BLaER1 treated with 17β-estradiol and CSF1 and Interleukin-3, amounts not matched to agents 10 nM and 100 nM (cell line): ENCODE measurements around the gene IMMP2L.
"Not testable (repeated sequence)": the region's sequence is repeated elsewhere in the genome, so short reads cannot be mapped to it uniquely, and the experiment has no call there.

Experiments
- H3K27ac ChIP-seq, 11 experiments: shearing (Covaris generic); formaldehyde crosslinking; 2 replicates each; pipeline ENCODE4 v1.8.1; 2022
- H3K27me3 ChIP-seq, 11 experiments: shearing (Covaris generic); formaldehyde crosslinking; 2 replicates each; pipeline ENCODE4 v1.8.1; 2022
- H3K36me3 ChIP-seq, 11 experiments: shearing (Covaris generic); formaldehyde crosslinking; 2 replicates each; pipeline ENCODE4 v1.8.1; 2022
- H3K4me1 ChIP-seq, 10 experiments: shearing (Covaris generic); formaldehyde crosslinking; 2 replicates each; pipeline ENCODE4 v1.8.1; 2022
- H3K4me2 ChIP-seq, 11 experiments: shearing (Covaris generic); formaldehyde crosslinking; 2 replicates each; pipeline ENCODE4 v1.8.1; 2022
- H3K4me3 ChIP-seq, 10 experiments: shearing (Covaris generic); formaldehyde crosslinking; 2 replicates each; pipeline ENCODE4 v1.8.1; 2022
- H3K9ac ChIP-seq, 11 experiments: shearing (Covaris generic); formaldehyde crosslinking; 2 replicates each; pipeline ENCODE4 v1.8.1; 2022
- H3K9me3 ChIP-seq, 11 experiments: shearing (Covaris generic); formaldehyde crosslinking; replicated peaks in 1 of 11; 2 replicates each; pipeline ENCODE4 v1.8.1; 2022
- H4K20me1 ChIP-seq, 11 experiments: shearing (Covaris generic); formaldehyde crosslinking; 2 replicates each; pipeline ENCODE4 v1.8.1; 2022
- Cebpa-rat ChIP-seq, 11 experiments: shearing (Covaris generic); IDR thresholded peaks; 2 replicates each; pipeline ENCODE4 v1.8.1; 2022

The IMMP2L gene

GRCh38 chr7:111082351-111082750 is 479.9 kb downstream of the IMMP2L start:
- Histone ChIP-seq H3K9ac (no peak overlapping the region), H3K4me1 (peaks cover 5 to 34% (median 28%) of the 10 kb centered on the region in 10 experiments; a peak in 19 of 20 replicates), H3K27ac (peak overlapping the region in 1 of 11 experiments; percentile 34; a peak in 1 of 22 replicates), H3K4me2 (peak overlapping the region in 7 of 11 experiments; percentile 4 to 74 (median 54); a peak in 9 of 22 replicates), H3K4me3 (no peak overlapping the region), H3K9me3 (peaks cover 0 to 10% (median 3%) of the 10 kb centered on the region in 11 experiments; a peak in 3 of 22 replicates), H4K20me1 (no peaks in the 10 kb centered on the region), H3K36me3 (no peaks in the 10 kb centered on the region), H3K27me3 (no peaks in the 10 kb centered on the region)
- no peak for TF ChIP-seq Cebpa-rat (IDR thresholded peaks at IDR 0.05)

- Histone ChIP-seq H3K4me3 (no peak overlapping the region), H3K27ac (no peak overlapping the region), H3K27me3 (no peaks in the 10 kb centered on the region), H3K4me1 (peaks cover 5 to 33% (median 28%) of the 10 kb centered on the region in 10 experiments; a peak in 19 of 20 replicates), H3K36me3 (no peaks in the 10 kb centered on the region), H3K9ac (no peak overlapping the region), H3K9me3 (peaks cover 0 to 10% (median 3%) of the 10 kb centered on the region in 11 experiments; a peak in 3 of 22 replicates), H3K4me2 (peak overlapping the region in 1 of 11 experiments; percentile 50; a peak in 2 of 22 replicates), H4K20me1 (no peaks in the 10 kb centered on the region)
- no peak for TF ChIP-seq Cebpa-rat (IDR thresholded peaks at IDR 0.05)
Observed at GRCh38 chr7:111081546-111082267, 480.6 kb downstream of the IMMP2L start.

DNA sequence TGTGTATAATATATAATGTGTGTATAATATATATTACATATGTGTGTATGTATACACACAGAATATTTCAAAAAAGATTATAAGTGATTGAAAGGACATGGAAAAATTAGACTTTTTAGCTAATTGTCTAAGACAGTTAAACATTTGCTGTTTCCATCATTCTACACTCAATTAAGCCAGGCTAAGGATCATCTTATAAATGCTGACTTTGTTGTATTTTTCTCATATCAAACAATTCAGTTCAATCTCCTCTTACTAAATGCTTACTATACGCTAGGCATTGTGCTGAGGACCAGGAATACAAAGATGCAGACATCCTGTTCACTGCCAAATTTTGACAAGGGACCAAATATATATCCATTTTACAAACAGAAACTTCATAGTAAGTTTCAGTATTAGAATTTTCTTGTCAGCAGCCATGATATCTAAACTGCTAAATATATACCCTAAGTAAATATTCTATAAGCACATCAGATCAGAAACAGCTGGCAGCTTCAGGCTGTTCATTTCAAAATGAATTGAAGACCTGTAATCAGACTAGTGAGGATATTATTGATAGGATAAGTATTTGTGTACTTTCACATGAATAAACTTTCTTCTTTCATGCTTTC is 481.7 kb downstream of the IMMP2L start:
- no peak overlapping the region for H3K9ac ChIP-seq
- no peak for TF ChIP-seq Cebpa-rat (IDR thresholded peaks at IDR 0.05)
- no peak overlapping the region for H3K4me3 ChIP-seq
- H3K36me3 ChIP-seq, result no peaks in the 10 kb centered on the region
- no peaks in the 10 kb centered on the region for H3K27me3 ChIP-seq
- H3K27ac ChIP-seq, result no peak overlapping the region
- peaks cover 5 to 33% (median 27%) of the 10 kb centered on the region in 10 experiments; a peak in 19 of 20 replicates for H3K4me1 ChIP-seq
- H4K20me1 ChIP-seq, result no peaks in the 10 kb centered on the region
- H3K9me3 ChIP-seq, result peaks cover 0 to 6% (median 1%) of the 10 kb centered on the region in 11 experiments; a peak in 3 of 22 replicates
- H3K4me2 ChIP-seq, result no peak overlapping the region

DNA sequence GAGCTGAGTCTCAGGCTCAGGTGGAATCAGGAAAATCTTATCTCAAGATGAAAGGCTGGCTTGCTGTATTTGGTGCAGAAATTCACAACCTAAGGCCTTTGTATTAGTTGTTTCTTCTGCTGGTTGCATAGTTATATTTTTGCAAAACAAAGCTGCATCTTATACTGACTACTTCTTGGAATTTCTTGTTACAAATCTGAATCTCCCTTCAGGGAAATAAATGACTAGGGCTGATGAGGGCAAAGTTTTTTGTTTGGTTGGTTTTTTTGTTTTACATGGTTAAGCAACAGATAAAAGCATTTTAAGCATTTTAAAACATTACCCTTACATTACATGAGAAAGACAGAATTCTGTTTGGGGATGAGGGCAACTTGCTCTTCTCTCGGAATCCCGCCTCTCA is 485.3 kb downstream of the IMMP2L start:
- H3K36me3 ChIP-seq, result no peaks in the 10 kb centered on the region
- H3K4me3 ChIP-seq, result no peak overlapping the region
- TF ChIP-seq Cebpa-rat (IDR thresholded peaks at IDR 0.05), result no peak
- peaks cover 0 to 13% (median 0%) of the 10 kb centered on the region in 10 experiments; a peak in 6 of 20 replicates for H3K4me1 ChIP-seq
- H3K9me3 ChIP-seq, result no peaks in the 10 kb centered on the region
- H4K20me1 ChIP-seq, result no peaks in the 10 kb centered on the region
- H3K27me3 ChIP-seq, result no peaks in the 10 kb centered on the region
- H3K27ac ChIP-seq, result no peak overlapping the region
- no peak overlapping the region for H3K4me2 ChIP-seq
- no peak overlapping the region for H3K9ac ChIP-seq

DNA sequence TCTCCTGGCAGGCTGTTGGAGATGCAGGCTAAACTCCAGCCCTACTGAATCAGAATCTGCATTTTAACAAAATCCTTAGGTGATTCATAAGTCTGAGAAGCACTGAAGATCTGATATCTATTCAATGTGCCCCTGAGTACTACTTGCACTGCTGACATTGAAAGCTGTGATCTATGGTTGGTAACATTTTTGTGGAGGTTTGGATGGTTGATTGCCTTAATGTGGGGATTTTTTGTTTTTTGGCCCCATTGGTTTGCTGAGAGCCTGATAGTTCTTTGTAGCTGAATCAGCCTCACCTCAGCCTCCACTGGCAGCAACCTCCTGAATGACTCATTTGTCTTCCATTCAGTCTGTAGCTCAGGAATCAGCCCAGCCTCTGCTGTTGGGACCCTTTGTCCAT is 486.1 kb downstream of the IMMP2L start:
- Histone ChIP-seq H3K27ac (no peak overlapping the region), H3K36me3 (no peaks in the 10 kb centered on the region), H3K4me2 (no peak overlapping the region), H4K20me1 (no peaks in the 10 kb centered on the region), H3K4me1 (peaks cover 0 to 13% (median 0%) of the 10 kb centered on the region in 10 experiments; a peak in 3 of 20 replicates), H3K9ac (no peak overlapping the region), H3K27me3 (no peaks in the 10 kb centered on the region), H3K9me3 (no peaks in the 10 kb centered on the region), H3K4me3 (no peak overlapping the region)
- TF ChIP-seq Cebpa-rat (IDR thresholded peaks at IDR 0.05), result no peak

DNA sequence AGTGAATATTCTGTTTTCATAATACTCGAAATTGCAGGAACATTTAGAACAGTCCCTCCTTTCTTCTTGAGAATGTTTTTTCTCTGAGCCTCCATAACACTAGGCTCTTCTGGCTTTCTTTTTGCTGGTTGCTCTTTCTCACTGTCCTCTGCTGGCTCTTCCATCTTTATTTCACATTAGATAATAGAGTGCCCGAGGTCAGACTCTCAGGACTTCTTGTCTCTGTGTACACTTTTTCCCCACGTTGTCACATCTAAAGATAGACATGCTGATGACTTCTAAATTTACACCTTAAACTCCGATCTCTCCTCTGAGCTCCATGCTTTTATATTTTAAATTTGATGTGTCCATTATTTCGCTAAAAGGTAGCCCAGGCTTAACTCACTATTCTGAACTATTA is 486.8 kb downstream of the IMMP2L start:
- H3K4me1 ChIP-seq, result peaks cover 0 to 13% (median 0%) of the 10 kb centered on the region in 10 experiments; a peak in 3 of 20 replicates
- H3K4me2 ChIP-seq, result no peak overlapping the region
- no peak overlapping the region for H3K9ac ChIP-seq
- no peaks in the 10 kb centered on the region for H3K9me3 ChIP-seq
- H3K27ac ChIP-seq, result no peak overlapping the region
- no peak for TF ChIP-seq Cebpa-rat (IDR thresholded peaks at IDR 0.05)
- H3K27me3 ChIP-seq, result no peaks in the 10 kb centered on the region
- H3K36me3 ChIP-seq, result no peaks in the 10 kb centered on the region
- no peaks in the 10 kb centered on the region for H4K20me1 ChIP-seq
- H3K4me3 ChIP-seq, result no peak overlapping the region

DNA sequence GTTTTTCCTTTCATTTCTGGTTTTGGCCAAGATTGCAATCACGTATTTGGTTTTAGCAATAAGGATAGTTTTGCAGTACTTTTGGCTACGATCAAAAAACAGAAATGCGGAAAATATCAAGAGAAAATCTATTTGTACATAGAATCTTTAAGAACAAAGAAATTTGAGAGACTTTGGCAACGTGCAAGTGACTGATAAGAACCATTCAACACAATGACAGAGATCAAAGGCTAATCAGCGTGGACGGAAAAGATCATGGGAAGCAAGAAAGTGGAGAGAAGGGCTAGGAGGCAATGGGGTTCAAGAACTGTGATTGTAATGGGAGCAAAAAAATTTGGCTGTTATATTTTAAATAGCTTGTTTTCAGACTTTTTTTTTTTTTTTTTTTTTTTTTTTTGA is 487.5 kb downstream of the IMMP2L start:
- Histone ChIP-seq H4K20me1 (no peaks in the 10 kb centered on the region), H3K4me3 (no peak overlapping the region), H3K4me2 (0 out of 22 replicates have a peak overlapping the region, but pooled peaks of 2 of the 11 experiments have one; percentile 17 to 33), H3K36me3 (no peaks in the 10 kb centered on the region), H3K27me3 (no peaks in the 10 kb centered on the region), H3K9me3 (no peaks in the 10 kb centered on the region), H3K9ac (no peak overlapping the region), H3K4me1 (peaks cover 0 to 13% (median 0%) of the 10 kb centered on the region in 10 experiments; a peak in 3 of 20 replicates), H3K27ac (no peak overlapping the region)
- TF ChIP-seq Cebpa-rat (IDR thresholded peaks at IDR 0.05), result no peak

- Histone ChIP-seq H3K9me3 (no peaks in the 10 kb centered on the region), H3K27ac (no peak overlapping the region), H3K9ac (no peak overlapping the region), H3K36me3 (no peaks in the 10 kb centered on the region), H4K20me1 (no peaks in the 10 kb centered on the region), H3K27me3 (no peaks in the 10 kb centered on the region), H3K4me1 (peaks cover 0 to 13% (median 0%) of the 10 kb centered on the region in 10 experiments; a peak in 3 of 20 replicates), H3K4me3 (no peak overlapping the region), H3K4me2 (peak overlapping the region in 2 of 11 experiments; percentile 17 to 33; a peak in 1 of 22 replicates)
- no peak for TF ChIP-seq Cebpa-rat (IDR thresholded peaks at IDR 0.05)
Observed at GRCh38 chr7:111074071-111074747, 488.1 kb downstream of the IMMP2L start.

DNA sequence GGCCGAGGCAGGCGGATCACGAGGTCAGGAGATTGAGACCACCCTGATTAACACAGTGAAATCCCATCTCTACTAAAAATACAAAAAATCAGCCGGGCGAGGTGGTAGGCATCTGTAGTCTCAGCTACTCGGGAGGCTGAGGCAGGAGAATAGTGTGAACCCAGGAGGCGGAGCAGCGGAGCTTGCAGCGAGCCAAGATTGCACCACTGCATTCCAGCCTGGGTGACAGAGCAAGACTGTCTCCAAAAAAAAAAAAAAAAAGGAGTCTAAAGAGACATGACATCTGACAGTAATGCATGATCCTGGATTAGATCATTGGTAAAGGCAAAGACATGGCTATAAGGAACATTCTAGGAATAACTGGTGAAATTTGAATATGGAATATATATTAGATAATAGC is 489.6 kb downstream of the IMMP2L start:
- H3K4me2 ChIP-seq, H3K36me3 ChIP-seq, H3K27ac ChIP-seq, H4K20me1 ChIP-seq, H3K9ac ChIP-seq, H3K27me3 ChIP-seq, H3K9me3 ChIP-seq, H3K4me3 ChIP-seq: not testable (repeated sequence)
- H3K4me1 ChIP-seq, result peaks cover 0 to 13% (median 0%) of the 10 kb centered on the region in 10 experiments; a peak in 3 of 20 replicates
